ENCODE measurements around the gene APBA2. TPM values are rescaled to one million over a fixed set of nuclear protein-coding genes. Genes with fewer than 3 reads are reported as not detected.
A peak's percentile ranks its signal among the peaks of the same experiment; 100 is the strongest.

Gene APBA2
- total RNA-seq, 1 donor from 2014 or later: 5.3 TPM

GRCh38 chr15:28890711-28891495 is 5.1 kb downstream of the APBA2 start:
- no peak for FAIRE-seq

GRCh38 chr15:28891588-28891987 is 5.8 kb downstream of the APBA2 start:
- FAIRE-seq (no peak), DNase-seq (ENCODE audit: low read depth) (peak; percentile 27)
- Histone ChIP-seq H3K36me3 (ENCODE audit: control insufficient read depth, insufficient read depth, low read length) (no peaks in the 10 kb centered on the region), H3K4me3 (ENCODE audit: low read depth, low read length) (no peak overlapping the region), H3K27me3 (ENCODE audit: control insufficient read depth, insufficient read depth, low read length) (no peaks in the 10 kb centered on the region)
- TF ChIP-seq, protein P1, sequence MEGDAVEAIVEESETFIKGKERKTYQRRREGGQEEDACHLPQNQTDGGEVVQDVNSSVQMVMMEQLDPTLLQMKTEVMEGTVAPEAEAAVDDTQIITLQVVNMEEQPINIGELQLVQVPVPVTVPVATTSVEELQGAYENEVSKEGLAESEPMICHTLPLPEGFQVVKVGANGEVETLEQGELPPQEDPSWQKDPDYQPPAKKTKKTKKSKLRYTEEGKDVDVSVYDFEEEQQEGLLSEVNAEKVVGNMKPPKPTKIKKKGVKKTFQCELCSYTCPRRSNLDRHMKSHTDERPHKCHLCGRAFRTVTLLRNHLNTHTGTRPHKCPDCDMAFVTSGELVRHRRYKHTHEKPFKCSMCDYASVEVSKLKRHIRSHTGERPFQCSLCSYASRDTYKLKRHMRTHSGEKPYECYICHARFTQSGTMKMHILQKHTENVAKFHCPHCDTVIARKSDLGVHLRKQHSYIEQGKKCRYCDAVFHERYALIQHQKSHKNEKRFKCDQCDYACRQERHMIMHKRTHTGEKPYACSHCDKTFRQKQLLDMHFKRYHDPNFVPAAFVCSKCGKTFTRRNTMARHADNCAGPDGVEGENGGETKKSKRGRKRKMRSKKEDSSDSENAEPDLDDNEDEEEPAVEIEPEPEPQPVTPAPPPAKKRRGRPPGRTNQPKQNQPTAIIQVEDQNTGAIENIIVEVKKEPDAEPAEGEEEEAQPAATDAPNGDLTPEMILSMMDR (IDR thresholded peaks at IDR 0.05; ENCODE audit: insufficient read depth, low read length, severe bottlenecking): no peak

More at GRCh38 chr15:28890711-28891495, 5.1 kb downstream of the APBA2 start:
- Histone ChIP-seq H3K36me3 (ENCODE audit: control insufficient read depth, insufficient read depth, low read length) (no peaks in the 10 kb centered on the region), H3K27me3 (ENCODE audit: control insufficient read depth, insufficient read depth, low read length) (no peaks in the 10 kb centered on the region), H3K4me3 (ENCODE audit: low read depth, low read length) (no peak overlapping the region)
- TF ChIP-seq, protein P1 (IDR thresholded peaks at IDR 0.05; ENCODE audit: insufficient read depth, low read length, severe bottlenecking): no peak
- DNase-seq (ENCODE audit: low read depth): no peak

GRCh38 chr15:28892789-28893610 is 7.2 kb downstream of the APBA2 start:
- H3K4me3 ChIP-seq (ENCODE audit: low read depth, low read length): no peak overlapping the region
- FAIRE-seq (no peak), DNase-seq (ENCODE audit: low read depth) (no peak)
- no peaks in the 10 kb centered on the region for H3K36me3 ChIP-seq (ENCODE audit: control insufficient read depth, insufficient read depth, low read length)
- H3K27me3 ChIP-seq (ENCODE audit: control insufficient read depth, insufficient read depth, low read length): no peaks in the 10 kb centered on the region
- TF ChIP-seq, protein P1 (IDR thresholded peaks at IDR 0.05; ENCODE audit: insufficient read depth, low read length, severe bottlenecking): no peak

DNA sequence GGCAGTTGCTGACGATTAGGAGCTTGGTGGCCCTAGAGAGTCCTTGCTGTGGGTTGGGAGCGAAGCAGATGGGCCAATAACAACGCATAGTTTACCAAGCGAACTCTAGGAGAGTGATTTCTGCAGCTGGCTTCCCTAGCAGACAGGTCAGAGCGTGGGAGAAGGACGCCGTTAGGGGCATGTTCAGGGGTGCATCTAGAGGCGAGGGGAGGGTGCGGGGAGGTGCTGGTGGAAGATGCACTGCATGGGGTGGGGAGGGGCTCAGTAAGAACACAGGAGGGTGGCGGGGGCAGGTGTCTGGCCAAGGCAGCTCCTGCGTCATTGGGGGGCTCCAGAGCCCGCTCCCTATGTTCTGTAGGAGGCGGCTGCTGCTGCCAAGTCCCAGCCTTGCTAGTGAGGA is 8.9 kb downstream of the APBA2 start:
- TF ChIP-seq, protein P1 (IDR thresholded peaks at IDR 0.05; ENCODE audit: insufficient read depth, low read length, severe bottlenecking): no peak
- Histone ChIP-seq H3K36me3 (ENCODE audit: control insufficient read depth, insufficient read depth, low read length) (no peaks in the 10 kb centered on the region), H3K27me3 (ENCODE audit: control insufficient read depth, insufficient read depth, low read length) (no peaks in the 10 kb centered on the region), H3K4me3 (ENCODE audit: low read depth, low read length) (no peak overlapping the region)
- DNase-seq (ENCODE audit: low read depth) (no peak), FAIRE-seq (no peak)

DNA sequence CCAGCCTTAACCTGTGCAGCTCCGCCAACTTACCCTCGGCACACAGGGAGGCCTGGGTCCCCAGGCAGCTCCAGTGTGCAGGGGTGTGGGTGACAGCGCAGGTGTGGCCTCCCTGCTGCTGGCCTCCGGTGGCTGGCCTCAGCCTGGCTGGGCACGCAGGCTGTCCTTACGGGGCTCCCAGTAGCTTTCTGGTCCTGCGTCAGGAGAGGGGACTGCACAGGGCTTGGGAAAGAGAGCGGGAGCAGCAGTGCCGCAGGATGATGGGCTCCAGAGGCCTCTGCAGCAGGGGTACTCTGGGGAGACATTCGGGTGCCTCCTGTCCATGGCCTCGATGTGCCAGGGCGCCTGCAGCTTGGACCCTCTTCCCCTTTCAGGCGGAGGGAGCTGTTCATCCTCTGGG is 9.4 kb downstream of the APBA2 start:
- no peak for FAIRE-seq
- H3K4me3 ChIP-seq (ENCODE audit: low read depth, low read length): no peak overlapping the region

More for the DNA sequence above, 9.4 kb downstream of the APBA2 start:
- DNase-seq (ENCODE audit: low read depth): no peak
- TF ChIP-seq, protein P1 (IDR thresholded peaks at IDR 0.05; ENCODE audit: insufficient read depth, low read length, severe bottlenecking): no peak
- no peaks in the 10 kb centered on the region for H3K36me3 ChIP-seq (ENCODE audit: control insufficient read depth, insufficient read depth, low read length)
- H3K27me3 ChIP-seq (ENCODE audit: control insufficient read depth, insufficient read depth, low read length): no peaks in the 10 kb centered on the region
